Cardiac atrium fibroblast (primary cell): ENCODE measurements around the gene C10orf53. TPM values are rescaled to one million over a fixed set of nuclear protein-coding genes. Genes with fewer than 3 reads are reported as not detected.

Source experiments
- total RNA-seq: library from RNA; depleted of rRNA; stranded (reverse); fragments of >200 nt; gene quantifications from 2 replicates; pipeline ENCODE4 v1.2.3, GENCODE V29; 2015

The C10orf53 gene
- not detected in 2 replicates for total RNA-seq

GRCh38 chr10:49679480-49679893 is at the start of gene C10orf53:
Gene C10orf53, plus strand, starts transcription at chr10:49679651. Its CDS starts 47 bp downstream, at chr10:49679698.

Other genes with a start within 250 kb of the C10orf53 start
- 35.4 and 58.8 TPM in 2 replicates for gene ERCC6, start 140.5 kb upstream of the C10orf53 start, total RNA-seq
- 1.3 TPM in 1 of 2 replicates, not detected in the other for gene SLC18A3, start 69.3 kb upstream of the C10orf53 start, total RNA-seq
- gene CHAT, start 65.6 kb upstream of the C10orf53 start, total RNA-seq, result not detected in 2 replicates
- 0.49 TPM in 1 of 2 replicates, not detected in the other for gene OGDHL, start 82.7 kb downstream of the C10orf53 start, total RNA-seq